ENCODE results near the gene AKAP8.

Gene AKAP8

DNA sequence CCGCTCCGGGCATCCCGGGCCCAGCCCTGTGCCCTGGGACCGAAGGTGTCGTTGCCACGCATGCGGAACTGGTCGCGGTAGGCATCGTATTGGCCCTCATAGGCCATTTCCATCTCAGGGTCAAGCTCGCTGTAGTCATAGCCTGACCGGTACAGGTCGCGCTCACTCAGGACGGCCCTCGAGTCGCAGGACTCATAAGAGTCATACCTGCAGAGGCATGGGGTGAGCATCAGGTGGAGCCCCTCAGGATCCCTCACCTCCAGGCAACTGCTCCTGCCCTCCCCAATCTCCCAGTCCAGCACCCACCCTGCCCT is 21.8 kb upstream of the AKAP8 start:
- no peaks in the 10 kb centered on the region for H3K9me3 Mint-ChIP-seq
- H3K36me3 Mint-ChIP-seq (ENCODE audit: low read depth) = peaks cover 52% of the 10 kb centered on the region
- TF ChIP-seq, protein P1, sequence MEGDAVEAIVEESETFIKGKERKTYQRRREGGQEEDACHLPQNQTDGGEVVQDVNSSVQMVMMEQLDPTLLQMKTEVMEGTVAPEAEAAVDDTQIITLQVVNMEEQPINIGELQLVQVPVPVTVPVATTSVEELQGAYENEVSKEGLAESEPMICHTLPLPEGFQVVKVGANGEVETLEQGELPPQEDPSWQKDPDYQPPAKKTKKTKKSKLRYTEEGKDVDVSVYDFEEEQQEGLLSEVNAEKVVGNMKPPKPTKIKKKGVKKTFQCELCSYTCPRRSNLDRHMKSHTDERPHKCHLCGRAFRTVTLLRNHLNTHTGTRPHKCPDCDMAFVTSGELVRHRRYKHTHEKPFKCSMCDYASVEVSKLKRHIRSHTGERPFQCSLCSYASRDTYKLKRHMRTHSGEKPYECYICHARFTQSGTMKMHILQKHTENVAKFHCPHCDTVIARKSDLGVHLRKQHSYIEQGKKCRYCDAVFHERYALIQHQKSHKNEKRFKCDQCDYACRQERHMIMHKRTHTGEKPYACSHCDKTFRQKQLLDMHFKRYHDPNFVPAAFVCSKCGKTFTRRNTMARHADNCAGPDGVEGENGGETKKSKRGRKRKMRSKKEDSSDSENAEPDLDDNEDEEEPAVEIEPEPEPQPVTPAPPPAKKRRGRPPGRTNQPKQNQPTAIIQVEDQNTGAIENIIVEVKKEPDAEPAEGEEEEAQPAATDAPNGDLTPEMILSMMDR (IDR thresholded peaks at IDR 0.05; ENCODE audit: unreplicated experiment in 3 of 3) = no peak
- no peak overlapping the region for H3K4me3 Mint-ChIP-seq
- H3K4me1 Mint-ChIP-seq = peaks cover 17% of the 10 kb centered on the region
- H3K27ac Mint-ChIP-seq = no peak overlapping the region
- H3K27me3 Mint-ChIP-seq (ENCODE audit: low read depth) = no peaks in the 10 kb centered on the region

DNA sequence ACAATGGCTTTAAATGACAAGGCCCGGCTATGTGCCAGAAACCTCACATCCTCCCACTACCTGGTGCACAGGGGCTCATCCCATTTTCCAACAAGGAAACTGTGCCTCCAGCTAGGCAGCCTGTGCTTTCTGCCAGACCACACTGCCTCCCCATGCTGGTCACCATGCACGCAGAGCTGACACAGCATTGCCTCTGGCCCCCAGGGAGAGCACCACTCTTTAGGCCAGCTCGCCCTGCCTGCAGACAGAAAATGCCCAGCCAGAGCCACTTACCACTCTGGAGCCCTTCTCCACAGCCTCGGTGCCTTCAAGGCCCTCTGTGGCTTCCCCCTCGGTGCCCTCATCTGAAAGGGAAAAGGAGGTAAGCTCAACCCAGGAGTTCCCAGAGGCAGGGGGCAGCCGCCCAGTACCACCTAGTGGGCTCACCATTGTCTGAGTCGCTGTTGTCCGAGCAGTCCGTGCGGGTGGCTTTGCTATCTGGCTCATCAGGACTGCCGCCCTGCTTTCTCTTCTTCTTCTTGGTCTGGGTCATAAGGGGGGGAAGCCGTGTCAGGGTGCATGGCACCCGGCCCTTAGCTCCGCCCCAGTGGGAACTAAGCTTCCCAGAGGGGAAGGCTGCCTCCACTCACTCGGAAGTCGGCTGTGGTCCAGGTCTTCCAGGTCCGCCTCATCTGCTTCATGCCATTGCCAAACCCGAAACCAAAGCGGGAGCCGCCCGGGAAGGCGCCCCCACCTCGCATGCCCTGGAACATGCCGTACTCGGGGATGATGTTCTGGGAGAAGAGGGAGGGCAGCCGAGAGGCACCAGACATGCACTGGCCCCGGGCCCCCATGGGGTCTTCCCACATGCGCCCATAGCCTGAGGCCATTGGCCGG is 21.2 kb upstream of the AKAP8 start:
- H3K27me3 Mint-ChIP-seq (ENCODE audit: low read depth) = no peaks in the 10 kb centered on the region
- TF ChIP-seq, protein P1 (IDR thresholded peaks at IDR 0.05; ENCODE audit: unreplicated experiment in 3 of 3) = no peak
- peaks cover 17% of the 10 kb centered on the region for H3K4me1 Mint-ChIP-seq
- peaks cover 53% of the 10 kb centered on the region for H3K36me3 Mint-ChIP-seq (ENCODE audit: low read depth)
- no peaks in the 10 kb centered on the region for H3K9me3 Mint-ChIP-seq
- no peak overlapping the region for H3K27ac Mint-ChIP-seq
- no peak overlapping the region for H3K4me3 Mint-ChIP-seq

DNA sequence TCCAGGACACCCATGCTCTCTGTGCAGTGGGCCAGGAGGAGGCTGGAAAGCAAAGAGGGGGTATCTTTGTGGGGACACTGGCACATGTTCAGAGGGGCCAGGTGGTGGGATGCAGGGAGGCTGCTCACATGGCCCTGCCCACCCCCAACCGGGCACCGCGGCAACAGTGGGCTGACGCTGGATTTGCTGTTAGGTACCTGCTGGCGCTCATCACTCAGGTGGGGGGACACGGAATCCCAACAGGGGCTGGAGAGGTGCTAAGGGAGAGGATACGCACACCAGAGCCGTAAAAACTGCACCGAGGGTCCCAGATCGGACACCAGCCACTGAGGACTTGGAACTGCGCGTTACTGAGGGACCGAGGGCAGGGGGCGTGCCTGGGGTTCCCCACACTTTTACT is 20.0 kb upstream of the AKAP8 start:
- H3K4me3 Mint-ChIP-seq = no peak overlapping the region
- H3K27ac Mint-ChIP-seq = no peak overlapping the region
- H3K9me3 Mint-ChIP-seq = no peaks in the 10 kb centered on the region
- peaks cover 12% of the 10 kb centered on the region for H3K4me1 Mint-ChIP-seq
- H3K27me3 Mint-ChIP-seq (ENCODE audit: low read depth) = no peaks in the 10 kb centered on the region
- H3K36me3 Mint-ChIP-seq (ENCODE audit: low read depth) = peaks cover 55% of the 10 kb centered on the region
- TF ChIP-seq, protein P1 (IDR thresholded peaks at IDR 0.05; ENCODE audit: unreplicated experiment in 3 of 3) = no peak

DNA sequence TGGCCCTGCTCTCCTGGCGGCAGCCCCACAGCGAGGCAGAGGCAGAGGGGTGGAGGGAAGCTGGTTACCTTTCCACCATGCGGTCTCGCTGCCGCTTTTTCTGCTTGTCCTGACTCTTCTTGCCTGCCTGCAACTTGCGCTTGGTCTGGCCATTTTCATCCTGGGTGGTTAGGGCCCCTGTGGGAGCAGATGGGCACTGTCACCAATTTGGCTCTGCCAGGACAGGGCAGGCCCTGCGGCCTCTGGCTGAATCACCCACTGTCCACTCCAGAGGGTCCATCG is 19.6 kb upstream of the AKAP8 start:
- peaks cover 7% of the 10 kb centered on the region for H3K4me1 Mint-ChIP-seq
- no peaks in the 10 kb centered on the region for H3K27me3 Mint-ChIP-seq (ENCODE audit: low read depth)
- TF ChIP-seq, protein P1 (IDR thresholded peaks at IDR 0.05; ENCODE audit: unreplicated experiment in 3 of 3) = no peak
- H3K4me3 Mint-ChIP-seq = no peak overlapping the region
- H3K27ac Mint-ChIP-seq = no peak overlapping the region
- H3K9me3 Mint-ChIP-seq = no peaks in the 10 kb centered on the region
- peaks cover 57% of the 10 kb centered on the region for H3K36me3 Mint-ChIP-seq (ENCODE audit: low read depth)

DNA sequence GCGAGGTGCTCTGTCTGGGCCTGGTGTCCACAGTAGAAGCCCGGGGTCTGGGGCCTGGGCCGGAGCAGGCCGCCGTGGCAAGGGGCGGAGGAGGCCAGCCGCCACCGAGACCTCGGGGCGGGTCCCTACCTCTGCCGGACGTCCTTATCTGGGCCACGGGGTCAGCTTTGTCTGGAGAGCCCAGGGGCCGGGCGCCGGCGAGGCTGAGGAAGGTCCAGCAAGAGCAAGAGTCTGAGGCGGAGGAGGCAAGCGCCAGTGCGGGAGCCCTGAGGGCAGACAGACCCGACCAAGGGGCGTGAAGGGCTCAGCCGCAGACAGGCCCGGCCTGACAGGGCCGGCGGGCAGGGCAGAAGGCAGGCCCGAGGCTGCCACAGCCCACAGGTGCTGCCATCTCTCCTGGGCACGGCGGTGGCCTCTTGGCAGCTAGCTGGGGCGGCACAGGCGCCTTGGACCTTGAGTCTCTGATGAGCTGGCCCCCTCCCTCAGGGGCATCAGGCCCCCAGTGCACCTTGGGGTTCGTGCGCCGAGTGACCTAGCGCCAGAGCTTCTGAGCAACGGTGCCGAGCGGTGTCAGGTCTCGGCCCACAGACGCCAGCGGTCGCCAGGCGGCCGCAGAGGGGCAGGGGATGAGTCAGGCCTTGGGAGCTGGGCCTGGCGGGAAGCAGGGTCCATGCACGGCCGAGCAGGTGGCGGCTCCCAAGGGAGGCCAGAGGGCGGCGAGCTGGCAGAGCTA is 19.1 kb upstream of the AKAP8 start:
- no peaks in the 10 kb centered on the region for H3K27me3 Mint-ChIP-seq (ENCODE audit: low read depth)
- TF ChIP-seq, protein P1 (IDR thresholded peaks at IDR 0.05; ENCODE audit: unreplicated experiment in 3 of 3) = no peak
- no peaks in the 10 kb centered on the region for H3K9me3 Mint-ChIP-seq
- H3K4me1 Mint-ChIP-seq = peaks cover 4% of the 10 kb centered on the region
- no peak overlapping the region for H3K27ac Mint-ChIP-seq
- no peak overlapping the region for H3K4me3 Mint-ChIP-seq
- peaks cover 62% of the 10 kb centered on the region for H3K36me3 Mint-ChIP-seq (ENCODE audit: low read depth)

DNA sequence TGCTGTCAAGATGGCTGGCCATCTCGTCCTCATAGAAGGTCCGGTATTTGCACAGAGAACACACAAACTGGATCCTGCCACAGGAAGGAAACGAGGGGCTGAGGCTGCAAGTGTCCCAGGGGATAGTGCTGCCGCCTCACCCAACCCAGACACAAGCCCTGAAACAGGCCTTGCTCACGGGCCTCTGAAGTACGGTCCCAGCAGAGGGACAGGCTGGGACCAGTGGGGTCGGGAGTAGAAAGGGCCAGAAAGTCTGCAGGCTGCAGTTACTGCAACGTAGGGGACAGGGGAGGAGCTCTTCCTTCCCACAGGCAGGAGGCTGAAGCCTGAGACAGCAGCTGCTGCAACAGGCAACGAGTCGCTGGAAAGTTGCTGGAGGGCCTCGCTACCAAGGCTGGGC is 18.2 kb upstream of the AKAP8 start:
- TF ChIP-seq, protein P1 (IDR thresholded peaks at IDR 0.05; ENCODE audit: unreplicated experiment in 3 of 3) = no peak
- H3K9me3 Mint-ChIP-seq = no peaks in the 10 kb centered on the region
- H3K4me1 Mint-ChIP-seq = no peaks in the 10 kb centered on the region
- H3K27ac Mint-ChIP-seq = no peak overlapping the region
- peaks cover 68% of the 10 kb centered on the region for H3K36me3 Mint-ChIP-seq (ENCODE audit: low read depth)
- H3K27me3 Mint-ChIP-seq (ENCODE audit: low read depth) = no peaks in the 10 kb centered on the region
- no peak overlapping the region for H3K4me3 Mint-ChIP-seq
